ENCODE measurements around the gene MEIS1.
A peak's percentile ranks its signal among the peaks of the same experiment; 100 is the strongest.
"Not testable (repeated sequence)": the region's sequence is repeated elsewhere in the genome, so short reads cannot be mapped to it uniquely, and the experiment has no call there.

The MEIS1 gene

GRCh38 chr2:66470199-66470598 is 35.3 kb downstream of the MEIS1 start:
- FAIRE-seq, result peak; percentile 90

GRCh38 chr2:66472225-66472843 is 37.4 kb downstream of the MEIS1 start:
- no peak for FAIRE-seq

GRCh38 chr2:66477135-66477842 is 42.4 kb downstream of the MEIS1 start:
- FAIRE-seq, result no peak

GRCh38 chr2:66478299-66478698 is 43.4 kb downstream of the MEIS1 start:
- no peak for FAIRE-seq

- peak; percentile 17 for FAIRE-seq
Measured at GRCh38 chr2:66478731-66479316, 43.9 kb downstream of the MEIS1 start.

- no peak for FAIRE-seq
Measured at GRCh38 chr2:66481100-66481549, 46.2 kb downstream of the MEIS1 start.

DNA sequence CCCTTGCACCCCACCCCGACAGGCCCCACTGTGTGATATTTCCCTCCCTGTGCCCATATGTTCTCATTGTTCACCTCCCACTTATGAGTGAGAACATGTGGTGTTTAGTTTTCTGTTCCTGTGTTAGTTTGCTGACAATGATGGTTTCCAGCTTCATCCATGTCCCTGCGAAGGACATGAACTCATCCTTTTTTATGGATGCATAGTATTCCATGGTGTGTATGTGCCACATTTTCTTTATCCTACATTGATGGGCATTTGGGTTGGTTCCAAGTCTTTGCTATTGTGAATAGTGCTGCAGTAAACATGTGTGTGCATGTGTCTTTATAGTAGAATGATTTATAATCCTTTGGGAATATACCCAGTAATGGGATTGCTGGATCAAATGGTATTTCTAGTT is 50.3 kb downstream of the MEIS1 start:
- FAIRE-seq, result not testable (repeated sequence)

DNA sequence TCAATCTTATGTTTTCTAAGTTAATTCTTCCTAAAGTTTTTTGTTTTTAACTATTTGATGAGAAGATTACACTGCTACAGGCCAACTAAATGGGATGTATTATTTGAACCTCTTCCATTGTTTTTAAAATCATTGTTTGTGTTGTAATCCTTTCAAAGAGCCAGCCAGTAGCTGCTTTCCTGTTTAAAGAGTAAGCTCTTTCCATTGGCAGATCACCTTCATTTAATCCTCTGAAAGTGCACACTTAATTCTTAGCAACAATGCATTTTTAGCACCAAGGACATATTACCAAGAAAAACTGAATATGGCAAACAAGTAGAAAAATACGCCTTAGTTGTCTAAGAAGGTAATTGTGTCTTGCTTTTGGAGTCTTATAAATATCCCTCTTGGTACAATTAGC is 54.0 kb downstream of the MEIS1 start:
- FAIRE-seq, result peak; percentile 30

- FAIRE-seq, result no peak
Measured at GRCh38 chr2:66489436-66489835, 54.5 kb downstream of the MEIS1 start.

DNA sequence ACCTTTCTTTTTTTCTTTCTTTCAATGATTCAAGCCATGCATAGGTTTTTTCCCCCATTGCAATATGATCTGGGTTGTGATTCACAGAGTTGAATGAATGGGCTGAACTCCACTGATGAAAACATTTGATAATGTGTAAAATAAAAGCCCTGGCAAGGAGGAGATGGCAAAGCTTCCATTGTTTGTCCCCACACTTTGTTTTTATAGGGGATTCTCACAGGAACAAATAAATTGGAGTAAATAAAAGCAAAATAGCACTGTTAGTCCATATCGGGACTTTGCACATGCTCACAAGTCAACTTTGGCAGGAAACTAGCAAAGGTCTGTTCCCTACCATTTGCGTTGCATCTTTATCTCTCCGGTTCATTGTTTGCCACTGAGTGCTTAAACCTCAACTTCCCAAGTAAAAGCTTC is 55.7 kb downstream of the MEIS1 start:
- FAIRE-seq, result no peak

GRCh38 chr2:66494708-66495107 is 59.8 kb downstream of the MEIS1 start:
- no peak for FAIRE-seq

- no peak for FAIRE-seq
Measured at GRCh38 chr2:66495788-66496640, 61.1 kb downstream of the MEIS1 start.

DNA sequence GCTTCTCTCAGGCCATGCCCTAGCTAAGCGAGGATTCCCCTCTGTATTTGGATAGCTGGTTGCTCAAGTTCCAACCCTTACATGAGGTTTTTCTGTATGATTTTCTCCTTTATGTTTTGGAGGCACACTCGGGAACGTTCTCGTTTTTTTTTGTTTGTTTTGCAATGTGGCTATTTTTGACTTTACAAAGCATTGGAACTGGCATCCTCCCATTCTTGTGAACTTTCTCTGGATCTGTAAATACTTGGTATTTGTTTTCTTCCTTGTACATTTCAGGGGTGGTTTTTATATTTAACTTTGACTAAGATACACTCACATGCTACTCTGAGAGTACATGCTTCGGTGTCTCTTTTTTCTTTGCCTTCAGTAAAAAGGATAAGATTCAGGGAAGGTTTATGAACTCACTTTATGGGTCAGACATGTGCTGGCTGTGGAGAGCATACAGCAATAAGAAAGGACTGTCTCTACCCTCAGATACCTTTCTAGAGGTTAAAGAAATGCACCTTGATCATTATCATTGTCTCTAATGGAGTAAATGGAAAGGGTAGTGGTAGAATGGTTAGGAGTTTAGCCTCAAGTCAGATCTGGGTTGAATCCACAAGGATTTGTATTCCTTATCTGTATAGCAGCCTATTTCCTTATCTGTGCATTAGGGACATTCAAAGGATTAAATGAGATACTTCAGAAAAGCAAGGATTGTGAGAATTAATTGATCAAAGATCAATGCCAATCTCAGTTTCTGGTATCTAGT is 61.9 kb downstream of the MEIS1 start:
- FAIRE-seq, result no peak

DNA sequence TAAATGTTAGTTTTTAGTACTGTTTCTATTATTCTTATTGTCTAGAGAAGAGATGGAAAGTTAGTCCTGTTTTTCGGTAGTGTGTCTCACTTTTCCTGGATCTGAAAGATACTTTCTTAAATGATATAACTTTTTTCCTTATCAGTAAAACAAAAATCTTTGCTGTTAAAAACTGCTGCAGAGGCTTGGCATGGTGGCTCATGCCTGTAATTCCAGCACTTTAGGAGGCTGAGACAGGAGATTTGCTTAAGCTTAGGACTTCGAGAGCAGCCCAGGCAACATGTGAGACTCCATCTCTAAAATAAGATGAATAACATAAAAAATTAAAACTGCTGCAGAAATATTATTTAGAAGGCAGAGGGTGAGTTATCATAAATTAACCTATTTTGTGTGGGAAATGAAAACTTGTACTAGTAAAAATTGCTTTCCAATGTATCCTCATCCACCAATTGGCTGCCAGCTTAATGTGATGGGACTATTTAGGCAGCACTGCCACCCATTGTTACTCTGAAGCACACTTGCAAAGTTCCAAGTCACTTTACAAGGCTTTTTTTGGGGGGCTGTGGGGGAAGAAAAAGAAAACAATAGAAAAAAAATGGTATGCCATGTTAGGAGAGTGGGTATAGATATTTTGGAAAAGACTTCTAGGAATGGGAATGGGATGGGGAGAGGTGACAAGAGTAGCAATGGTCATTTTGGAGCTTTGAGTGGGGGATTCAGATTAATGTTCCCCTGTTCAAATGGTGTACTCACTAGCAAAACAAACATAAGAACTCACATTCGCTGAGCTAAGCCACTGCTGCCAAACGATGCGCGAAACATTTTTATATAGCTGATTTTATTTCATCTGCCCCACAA is 62.7 kb downstream of the MEIS1 start:
- peak; percentile 51 for FAIRE-seq

- FAIRE-seq, result no peak
Measured at GRCh38 chr2:66498289-66498975, 63.5 kb downstream of the MEIS1 start.

- FAIRE-seq, result peak; percentile 17
Measured at GRCh38 chr2:66501267-66501666, 66.3 kb downstream of the MEIS1 start.

GRCh38 chr2:66506265-66506664 is 71.3 kb downstream of the MEIS1 start:
- no peak for FAIRE-seq

- FAIRE-seq, result no peak
Measured at GRCh38 chr2:66507673-66508201, 72.8 kb downstream of the MEIS1 start.

DNA sequence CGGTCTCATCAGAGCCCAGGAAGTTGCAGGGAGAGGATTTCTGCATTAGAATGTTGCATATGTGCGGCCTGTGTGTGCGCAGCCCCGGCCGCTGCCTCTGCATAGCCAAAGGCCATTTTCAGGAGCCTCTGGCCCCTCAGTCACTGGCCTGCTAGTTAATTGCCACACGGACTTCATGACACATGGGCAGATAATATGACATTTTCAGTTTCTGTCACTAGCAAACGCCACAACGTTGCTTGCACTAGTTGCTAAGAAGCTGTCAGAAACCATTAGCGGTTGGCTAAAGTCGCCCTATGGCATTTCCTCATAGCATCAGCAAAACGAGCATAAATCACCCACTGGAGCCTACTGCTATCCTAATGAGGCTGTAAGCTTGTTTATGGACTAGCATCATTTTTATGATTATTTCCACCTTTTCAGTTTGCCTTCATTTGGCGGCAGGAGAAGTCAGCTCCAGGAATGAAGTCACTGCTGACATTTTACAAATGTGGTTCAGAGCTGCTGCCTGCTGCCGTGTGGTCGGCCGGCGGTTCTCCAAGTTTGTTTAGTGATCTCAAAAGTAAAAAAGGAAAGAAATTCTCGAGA is 73.7 kb downstream of the MEIS1 start:
- FAIRE-seq, result peak; percentile 82

DNA sequence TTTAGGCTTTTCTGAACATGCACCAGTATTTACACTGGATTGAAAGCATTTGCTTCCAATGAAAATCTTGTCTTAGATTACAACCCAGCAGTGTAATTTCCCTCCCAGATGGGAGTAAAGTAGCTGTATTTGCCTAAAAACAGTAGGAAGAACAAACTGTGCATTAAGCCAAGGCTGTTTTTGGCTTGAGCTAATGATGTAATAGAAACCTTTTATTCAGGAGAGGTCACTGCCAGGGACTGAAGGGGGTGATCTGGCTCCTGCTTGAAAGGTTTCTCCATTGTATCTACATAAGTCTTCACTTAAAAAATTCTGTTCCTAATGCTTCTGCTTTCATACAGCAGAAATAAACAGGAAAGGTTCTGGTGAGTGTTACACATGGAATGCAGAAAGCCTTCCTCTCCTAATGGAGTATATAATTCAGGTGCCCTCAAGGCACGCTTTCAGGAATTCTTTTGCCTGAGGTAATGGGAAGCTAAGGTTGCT is 74.4 kb downstream of the MEIS1 start:
- FAIRE-seq, result no peak

Measured in islet of Langerhans (tissue), 1 donor.